SK-N-MC (cell line): ENCODE data around the gene LRIG1.

Experiments
- EZH2 ChIP-seq: fragments of 200-600 bp; sonication (generic); IDR thresholded peaks from one replicate; pipeline ENCODE4 v1.6.1; 2017; ENCODE audit warnings: antibody characterized with exemption
- FOXP2 ChIP-seq: optimal IDR thresholded peaks from 2 replicates; pipeline ENCODE3; 2011; ENCODE audit warnings: mild to moderate bottlenecking, moderate library complexity; ENCODE audit not compliant: insufficient read depth; ENCODE audit errors: extremely low read length, control extremely low read depth
- POLR2AphosphoS5 ChIP-seq: IDR thresholded peaks from 2 replicates; pipeline ENCODE4 v1.6.1; 2012; ENCODE audit warnings: mild to moderate bottlenecking, low read depth, low read length, borderline replicate concordance

- TF ChIP-seq POLR2AphosphoS5 (no peak), EZH2 (no peak), FOXP2 (no peak)
These were observed 106.6 kb downstream of the LRIG1 start for GRCh38 chr3:66394019-66394752.
